HG03460 (cell line): Measurements from ENCODE around the gene DNAH2.
A peak's percentile ranks its signal among the peaks of the same experiment; 100 is the strongest.

Experiments
- ATAC-seq: cut with Tn5 transposase; IDR thresholded peaks from one replicate; pipeline ENCODE4 v1.9.1; 2021; ENCODE audit not compliant: unreplicated experiment

Gene DNAH2

GRCh38 chr17:7837408-7838088 lies 120.0 kb downstream of the DNAH2 start:
- no peak for ATAC-seq

GRCh38 chr17:7838090-7839075 lies 120.8 kb downstream of the DNAH2 start:
- no peak for ATAC-seq

- no peak for ATAC-seq
Observed at GRCh38 chr17:7839190-7839875, 121.8 kb downstream of the DNAH2 start.

GRCh38 chr17:7839876-7840261 lies 122.3 kb downstream of the DNAH2 start:
- no peak for ATAC-seq

- no peak for ATAC-seq
Observed at GRCh38 chr17:7840441-7840840, 122.9 kb downstream of the DNAH2 start.

GRCh38 chr17:7840875-7841274 lies 123.3 kb downstream of the DNAH2 start:
- ATAC-seq = no peak

GRCh38 chr17:7841396-7841914 lies 123.9 kb downstream of the DNAH2 start:
- no peak for ATAC-seq

- ATAC-seq = no peak
Observed at GRCh38 chr17:7841915-7842379, 124.4 kb downstream of the DNAH2 start.

GRCh38 chr17:7842380-7843256 lies 125.1 kb downstream of the DNAH2 start:
- ATAC-seq = peak; percentile 28

GRCh38 chr17:7843257-7843535 lies 125.7 kb downstream of the DNAH2 start:
- peak; percentile 0 for ATAC-seq

GRCh38 chr17:7843536-7844291 lies 126.2 kb downstream of the DNAH2 start:
- ATAC-seq = peak; percentile 24

- ATAC-seq = peak; percentile 37
Observed at GRCh38 chr17:7844292-7845154, 127.0 kb downstream of the DNAH2 start.

- no peak for ATAC-seq
Observed at GRCh38 chr17:7845359-7846062, 128.0 kb downstream of the DNAH2 start.

GRCh38 chr17:7846063-7846735 lies 128.7 kb downstream of the DNAH2 start:
- ATAC-seq = no peak

GRCh38 chr17:7846765-7847661 lies 129.5 kb downstream of the DNAH2 start:
- ATAC-seq = no peak

GRCh38 chr17:7848131-7848579 lies 130.6 kb downstream of the DNAH2 start:
- ATAC-seq = no peak
